Ovary (tissue), 3 donors: ENCODE data around the gene CPA4.

Source experiments
- EP300 ChIP-seq: sonication (generic); formaldehyde crosslinking; IDR thresholded peaks from one replicate; pipeline ENCODE4 v1.6.1; 2017; ENCODE audit warnings: antibody characterized with exemption
- POLR2A ChIP-seq: fragments of 450-650 bp; IDR thresholded peaks from one replicate; pipeline ENCODE4 v1.6.1; 2017; ENCODE audit warnings: antibody characterized with exemption, mild to moderate bottlenecking, moderate library complexity
- TF ChIP-seq, protein P1 (sequence below), 3 donors: fragments of 450-650 bp in 2 of 3; fragments of 200-600 bp in 1 of 3; IDR thresholded peaks; one replicate each; pipeline versions ENCODE4 v1.5.1 to v1.8.0; 2016 to 2022; ENCODE audit warnings: antibody characterized with exemption in 3 of 3, mild to moderate bottlenecking in 1 of 3
- donor health status: DM: no; HTN: no; CAD: no.

DNA sequence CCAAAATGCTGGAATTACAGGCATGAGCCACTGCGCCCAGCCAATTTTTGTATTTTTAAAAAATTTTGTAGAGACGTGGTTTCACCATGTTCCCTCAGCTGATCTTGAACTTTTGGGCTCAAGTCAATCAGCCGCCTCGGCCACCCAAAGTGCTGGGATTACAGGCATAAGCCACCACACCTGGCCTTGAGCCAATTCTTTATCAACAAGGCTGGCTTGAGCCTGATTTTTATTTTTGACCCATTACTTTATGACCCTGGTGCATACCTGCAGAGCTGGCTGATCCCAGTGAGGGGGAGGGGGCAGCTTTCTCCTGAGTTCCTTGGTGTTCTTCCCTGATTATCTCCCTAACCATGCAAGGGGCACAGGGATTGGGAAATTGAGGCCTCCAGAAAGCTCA is 71.5 kb downstream of the CPA4 start:
- TF ChIP-seq, protein P1, sequence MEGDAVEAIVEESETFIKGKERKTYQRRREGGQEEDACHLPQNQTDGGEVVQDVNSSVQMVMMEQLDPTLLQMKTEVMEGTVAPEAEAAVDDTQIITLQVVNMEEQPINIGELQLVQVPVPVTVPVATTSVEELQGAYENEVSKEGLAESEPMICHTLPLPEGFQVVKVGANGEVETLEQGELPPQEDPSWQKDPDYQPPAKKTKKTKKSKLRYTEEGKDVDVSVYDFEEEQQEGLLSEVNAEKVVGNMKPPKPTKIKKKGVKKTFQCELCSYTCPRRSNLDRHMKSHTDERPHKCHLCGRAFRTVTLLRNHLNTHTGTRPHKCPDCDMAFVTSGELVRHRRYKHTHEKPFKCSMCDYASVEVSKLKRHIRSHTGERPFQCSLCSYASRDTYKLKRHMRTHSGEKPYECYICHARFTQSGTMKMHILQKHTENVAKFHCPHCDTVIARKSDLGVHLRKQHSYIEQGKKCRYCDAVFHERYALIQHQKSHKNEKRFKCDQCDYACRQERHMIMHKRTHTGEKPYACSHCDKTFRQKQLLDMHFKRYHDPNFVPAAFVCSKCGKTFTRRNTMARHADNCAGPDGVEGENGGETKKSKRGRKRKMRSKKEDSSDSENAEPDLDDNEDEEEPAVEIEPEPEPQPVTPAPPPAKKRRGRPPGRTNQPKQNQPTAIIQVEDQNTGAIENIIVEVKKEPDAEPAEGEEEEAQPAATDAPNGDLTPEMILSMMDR (IDR thresholded peaks at IDR 0.05) = no peak
- no peak for TF ChIP-seq EP300
- TF ChIP-seq POLR2A = no peak
